IMR-90 (cell line): ENCODE measurements around the gene CA6. TPM values are rescaled to one million over a fixed set of nuclear protein-coding genes. Genes with fewer than 3 reads are reported as not detected.

Experiments
- ATAC-seq: fragments of 200-7000 bp; cut with Tn5 transposase; 2 replicates; pipeline ENCODE4 v1.9.1; 2020; ENCODE audit warnings: low read depth, mild to moderate bottlenecking, moderate library complexity
- BruUV-seq: library from RNA; stranded (reverse); fragments of 400-500 nt; replicated peaks from 2 replicates; lab custom pipeline; 2021; lab: Mats Ljungman, UMichigan
- CTCF ChIA-PET: fragments of 300-600 bp; formaldehyde crosslinking; extraction: SDS; loops from one replicate; lab custom pipeline; 2021; ENCODE audit warnings: antibody characterized with exemption; lab: Yijun Ruan, JAX
- POLR2A ChIA-PET: fragments of 300-600 bp; sonication (Branson Sonifier 250); formaldehyde crosslinking; loops from one replicate; lab custom pipeline; 2022; ENCODE audit warnings: antibody characterized with exemption; ENCODE audit not compliant: unreplicated experiment; lab: Charles Lee
- DNase-seq: peaks from one replicate; pipeline ENCODE4 v3.0.0; 2013
- H2AFZ ChIP-seq: replicated peaks from 2 replicates; pipeline ENCODE3; 2013; ENCODE audit warnings: low read length, mild to moderate bottlenecking; ENCODE audit not compliant: poor library complexity
- H2AK5ac ChIP-seq: 2 replicates; pipeline ENCODE4 v1.6.1; 2013; ENCODE audit warnings: low read depth, low read length, inconsistent platforms
- H2AK9ac ChIP-seq: replicated peaks from 2 replicates; pipeline ENCODE3; 2013; ENCODE audit warnings: mild to moderate bottlenecking, low read depth, low read length, moderate library complexity; ENCODE audit not compliant: poor library complexity
- H2BK120ac ChIP-seq: 2 replicates; pipeline ENCODE4 v1.6.1; 2013; ENCODE audit warnings: low read depth, low read length, inconsistent platforms
- H2BK15ac ChIP-seq: 3 replicates; pipeline ENCODE4 v1.6.1; 2013; ENCODE audit warnings: low read depth, low read length, inconsistent platforms
- H2BK20ac ChIP-seq: 2 replicates; pipeline ENCODE4 v1.6.1; 2013; ENCODE audit warnings: low read depth, mild to moderate bottlenecking, inconsistent platforms, low read length, moderate library complexity
- H2BK5ac ChIP-seq: 2 replicates; pipeline ENCODE4 v1.6.1; 2013; ENCODE audit warnings: mild to moderate bottlenecking, low read depth, low read length, inconsistent platforms; ENCODE audit not compliant: poor library complexity, severe bottlenecking
- H3K14ac ChIP-seq: replicated peaks from 2 replicates; pipeline ENCODE4 v1.6.1; 2013; ENCODE audit warnings: low read depth, low read length, inconsistent platforms
- H3K18ac ChIP-seq: 2 replicates; pipeline ENCODE4 v1.6.1; 2013; ENCODE audit warnings: low read depth, low read length, control low read depth
- H3K23ac ChIP-seq: 2 replicates; pipeline ENCODE4 v1.6.1; 2013; ENCODE audit warnings: low read depth, low read length, inconsistent platforms
- H3K27ac ChIP-seq: 2 replicates; pipeline ENCODE4 v1.5.1; 2013; ENCODE audit warnings: mild to moderate bottlenecking, control low read depth, low read length; ENCODE audit not compliant: insufficient read depth
- H3K27me3 ChIP-seq: 2 replicates; pipeline ENCODE4 v1.6.1; 2013; ENCODE audit warnings: low read length; ENCODE audit not compliant: control insufficient read depth, insufficient read depth
- H3K36me3 ChIP-seq: 2 replicates; pipeline ENCODE4 v1.6.1; 2013; ENCODE audit warnings: low read length, mixed read lengths; ENCODE audit not compliant: control insufficient read depth, insufficient read depth
- H3K4ac ChIP-seq: 2 replicates; pipeline ENCODE4 v1.6.1; 2013; ENCODE audit warnings: low read depth, low read length, inconsistent platforms
- H3K4me1 ChIP-seq: 2 replicates; pipeline ENCODE4 v1.6.1; 2013; ENCODE audit warnings: low read length, mixed read lengths; ENCODE audit not compliant: control insufficient read depth, insufficient read depth
- H3K4me2 ChIP-seq: 2 replicates; pipeline ENCODE4 v1.6.1; 2013; ENCODE audit warnings: low read depth, mild to moderate bottlenecking, control low read depth, low read length, moderate library complexity
- H3K4me3 ChIP-seq: 2 replicates; pipeline ENCODE4 v1.5.1; 2013; ENCODE audit warnings: low read depth, mild to moderate bottlenecking, control low read depth, low read length, moderate library complexity; ENCODE audit not compliant: insufficient read depth
- H3K56ac ChIP-seq: 2 replicates; pipeline ENCODE4 v1.6.1; 2013; ENCODE audit warnings: low read length, inconsistent platforms; ENCODE audit not compliant: insufficient read depth; ENCODE audit errors: extremely low read depth
- H3K79me1 ChIP-seq, 2 experiments: 2 replicates each; pipeline ENCODE4 v1.6.1; 2013; ENCODE audit warnings: low read length in 2 of 2, inconsistent platforms in 1 of 2, low read depth in 1 of 2
- H3K9ac ChIP-seq: 2 replicates; pipeline ENCODE4 v1.6.1; 2013; ENCODE audit warnings: low read depth, low read length, control low read depth
- H3K9me1 ChIP-seq: 2 replicates; pipeline ENCODE4 v1.6.1; 2013; ENCODE audit warnings: low read length, inconsistent platforms; ENCODE audit not compliant: insufficient read depth
- H3K9me3 ChIP-seq: 2 replicates; pipeline ENCODE4 v1.6.1; 2013; ENCODE audit warnings: low read length; ENCODE audit not compliant: control insufficient read depth, insufficient read depth
- H4K20me1 ChIP-seq: 2 replicates; pipeline ENCODE4 v1.6.1; 2013; ENCODE audit warnings: low read length, inconsistent platforms; ENCODE audit not compliant: insufficient read depth
- H4K5ac ChIP-seq: 2 replicates; pipeline ENCODE4 v1.6.1; 2013; ENCODE audit warnings: mild to moderate bottlenecking, low read depth, low read length, control low read depth
- H4K8ac ChIP-seq, 2 experiments: 2 replicates each; pipeline ENCODE4 v1.6.1; 2013; ENCODE audit warnings: low read depth in 2 of 2, low read length in 2 of 2, control low read depth in 1 of 2, inconsistent platforms in 1 of 2
- H4K91ac ChIP-seq: 2 replicates; pipeline ENCODE4 v1.6.1; 2013; ENCODE audit warnings: low read depth, low read length, inconsistent platforms; ENCODE audit not compliant: insufficient read depth
- BHLHE40 ChIP-seq: fragments of 150-350 bp; IDR thresholded peaks from 2 replicates; pipeline ENCODE4 v1.6.1; 2016; ENCODE audit warnings: mild to moderate bottlenecking, low read depth, low read length
- CEBPB ChIP-seq: IDR thresholded peaks from 2 replicates; pipeline ENCODE4 v1.6.1; 2012; ENCODE audit warnings: low read depth, low read length, improper control_type of control experiment
- CHD1 ChIP-seq: IDR thresholded peaks from 2 replicates; pipeline ENCODE4 v1.6.1; 2012; ENCODE audit warnings: low read depth, low read length, improper control_type of control experiment
- FOS ChIP-seq: fragments of 150-350 bp; IDR thresholded peaks from 2 replicates; pipeline ENCODE4 v1.6.1; 2016; ENCODE audit warnings: low read depth, low read length
- MAFK ChIP-seq: IDR thresholded peaks from 2 replicates; pipeline ENCODE4 v1.6.1; 2012; ENCODE audit warnings: low read depth, low read length, improper control_type of control experiment
- MAZ ChIP-seq: IDR thresholded peaks from 2 replicates; pipeline ENCODE4 v1.6.1; 2012; ENCODE audit warnings: low read depth, mild to moderate bottlenecking, low read length, improper control_type of control experiment, moderate library complexity, borderline replicate concordance
- MXI1 ChIP-seq: IDR thresholded peaks from 2 replicates; pipeline ENCODE4 v1.6.1; 2012; ENCODE audit warnings: low read depth, mild to moderate bottlenecking, low read length, moderate library complexity, borderline replicate concordance
- NFE2L2 ChIP-seq: fragments of 150-350 bp; IDR thresholded peaks from 2 replicates; pipeline ENCODE4 v1.6.1; 2016; ENCODE audit warnings: low read depth, mild to moderate bottlenecking, low read length
- POLR2A ChIP-seq: IDR thresholded peaks from 2 replicates; pipeline ENCODE4 v1.6.1; 2012; ENCODE audit warnings: mild to moderate bottlenecking, low read depth, low read length
- RAD21 ChIP-seq: IDR thresholded peaks from 2 replicates; pipeline ENCODE4 v1.6.1; 2012; ENCODE audit warnings: low read length, improper control_type of control experiment
- RCOR1 ChIP-seq: IDR thresholded peaks from 2 replicates; pipeline ENCODE4 v1.6.1; 2012; ENCODE audit warnings: mild to moderate bottlenecking, low read length, improper control_type of control experiment; ENCODE audit not compliant: insufficient replicate concordance
- RFX5 ChIP-seq: IDR thresholded peaks from 2 replicates; pipeline ENCODE4 v1.8.0; 2012; ENCODE audit warnings: low read depth, mild to moderate bottlenecking, low read length, moderate library complexity
- SMC3 ChIP-seq: fragments of 150-350 bp; IDR thresholded peaks from 2 replicates; pipeline ENCODE4 v1.6.1; 2016; ENCODE audit warnings: low read depth, mild to moderate bottlenecking, antibody characterized with exemption, low read length, moderate library complexity
- WGBS, 2 experiments: methylation state at CpG; one replicate each; pipeline versions ENCODE4 v1.1.5 to v1.1.7; 2013; ENCODE audit warnings: missing lambda C conversion rate in 2 of 2; ENCODE audit not compliant: insufficient read length in 1 of 2; ENCODE audit errors: extremely low coverage in 2 of 2; 5-methylcytosine and 5-hydroxymethylcytosine counted together
- dilution Hi-C: fragments of 300-500 bp; cut with HindIII; formaldehyde crosslinking; loops from one replicate; pipeline ENCODE4 v1.14.3; 2018; ENCODE audit warnings: low sequenced_read_pairs; ENCODE audit not compliant: unreplicated experiment
- in situ Hi-C: fragments of 300-500 bp; cut with MboI; formaldehyde crosslinking; loops from 3 replicates; pipeline ENCODE4 v1.14.3; 2019; ENCODE audit warnings: low sequenced_read_pairs, inconsistent platforms, mixed read lengths
- intact Hi-C: fragments of 100-400 bp; cut with micrococcal nuclease; formaldehyde crosslinking; loops from 2 replicates; pipeline ENCODE4 v1.10.0; 2022
- polyA plus RNA-seq, 3 experiments: library from polyadenylated mRNA; depleted of rRNA; stranded (reverse); fragments of >200 nt; gene quantifications; 2 replicates each; pipeline ENCODE4 v1.2.3, GENCODE V29; 2012; ENCODE audit warnings: low replicate concordance in 1 of 3
- total RNA-seq: library from RNA; depleted of rRNA; stranded (reverse); fragments of >200 nt; gene quantifications from 2 replicates; pipeline ENCODE4 v1.2.3, GENCODE V29; 2012
- TF ChIP-seq, protein P1 (sequence below): fragments of 150-350 bp; IDR thresholded peaks from 2 replicates; pipeline ENCODE4 v1.6.1; 2017; ENCODE audit warnings: mild to moderate bottlenecking, antibody characterized with exemption, low read length, low read depth
- TF ChIP-seq, protein P2 (sequence below): conservative IDR thresholded peaks from 2 replicates; pipeline ENCODE4 v1.5.1; 2012; ENCODE audit warnings: mild to moderate bottlenecking, low read depth, low read length, improper control_type of control experiment
- TF ChIP-seq, protein P3 (sequence below): fragments of 150-350 bp; IDR thresholded peaks from 2 replicates; pipeline ENCODE4 v1.6.1; 2016; ENCODE audit warnings: low read depth, mild to moderate bottlenecking, low read length, moderate library complexity, borderline replicate concordance

CA6 gene
- total and polyA plus RNA-seq, 2 of the 4 experiments (the other 2 are of a cell fraction), result not detected

DNA sequence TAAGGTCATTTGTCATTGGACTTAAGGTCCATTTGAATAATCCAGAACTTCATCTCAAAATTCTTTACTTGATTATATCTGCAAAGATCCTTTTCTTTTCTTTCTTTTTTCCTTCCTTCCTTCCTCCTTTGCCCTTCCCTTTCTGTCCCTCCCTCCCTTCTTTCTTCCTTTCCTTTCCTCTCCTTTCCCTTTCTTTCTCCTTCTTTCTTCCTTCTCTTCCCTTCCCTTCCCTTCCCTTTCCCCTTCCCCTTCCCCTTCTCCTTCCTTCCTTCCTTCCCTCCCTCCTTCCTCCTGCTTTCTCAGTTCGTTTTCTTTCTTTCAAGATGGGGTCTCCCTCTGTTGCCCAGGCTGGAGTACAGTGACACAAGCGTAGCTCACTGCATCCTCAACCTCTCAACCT lies 35.5 kb downstream of the CA6 start:
- in situ Hi-C loops, result no loop called here
- H3K4me2 ChIP-seq, result no peak overlapping the region
- no peak overlapping the region for H4K5ac ChIP-seq
- no peak overlapping the region for H2BK120ac ChIP-seq
- peaks cover 4% of the 10 kb centered on the region for H3K9me3 ChIP-seq
- no peak overlapping the region for H2AK5ac ChIP-seq
- no peaks in the 10 kb centered on the region; the same call in 1 of the 2 replicates for H3K4me1 ChIP-seq
- H3K79me1 ChIP-seq, result no peaks in the 10 kb centered on the region
- no peak overlapping the region for H3K9ac ChIP-seq
- ChIA-PET CTCF (no interaction called here), POLR2A (no interaction called here)
- no peak overlapping the region for H4K8ac ChIP-seq
- H3K14ac ChIP-seq, result no peak overlapping the region
- no peak overlapping the region for H3K27ac ChIP-seq
- H2AFZ ChIP-seq, result no peak overlapping the region
- WGBS, 2 experiments, result 36% methylated on average over 2 of the region's 2 CpGs; no CpG with 5 or more reads in 1 of the 2 experiments
- dilution Hi-C loops, result no loop called here
- TF ChIP-seq NFE2L2, result no peak
- no peak for TF ChIP-seq CEBPB
- TF ChIP-seq MAFK, result no peak
- TF ChIP-seq MAZ, result no peak
- TF ChIP-seq, protein P1, sequence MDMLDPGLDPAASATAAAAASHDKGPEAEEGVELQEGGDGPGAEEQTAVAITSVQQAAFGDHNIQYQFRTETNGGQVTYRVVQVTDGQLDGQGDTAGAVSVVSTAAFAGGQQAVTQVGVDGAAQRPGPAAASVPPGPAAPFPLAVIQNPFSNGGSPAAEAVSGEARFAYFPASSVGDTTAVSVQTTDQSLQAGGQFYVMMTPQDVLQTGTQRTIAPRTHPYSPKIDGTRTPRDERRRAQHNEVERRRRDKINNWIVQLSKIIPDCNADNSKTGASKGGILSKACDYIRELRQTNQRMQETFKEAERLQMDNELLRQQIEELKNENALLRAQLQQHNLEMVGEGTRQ, result no peak
- no peak for TF ChIP-seq FOS
- TF ChIP-seq RAD21, result no peak
- no peak for TF ChIP-seq POLR2A
- TF ChIP-seq RCOR1, result no peak
- TF ChIP-seq, protein P2, sequence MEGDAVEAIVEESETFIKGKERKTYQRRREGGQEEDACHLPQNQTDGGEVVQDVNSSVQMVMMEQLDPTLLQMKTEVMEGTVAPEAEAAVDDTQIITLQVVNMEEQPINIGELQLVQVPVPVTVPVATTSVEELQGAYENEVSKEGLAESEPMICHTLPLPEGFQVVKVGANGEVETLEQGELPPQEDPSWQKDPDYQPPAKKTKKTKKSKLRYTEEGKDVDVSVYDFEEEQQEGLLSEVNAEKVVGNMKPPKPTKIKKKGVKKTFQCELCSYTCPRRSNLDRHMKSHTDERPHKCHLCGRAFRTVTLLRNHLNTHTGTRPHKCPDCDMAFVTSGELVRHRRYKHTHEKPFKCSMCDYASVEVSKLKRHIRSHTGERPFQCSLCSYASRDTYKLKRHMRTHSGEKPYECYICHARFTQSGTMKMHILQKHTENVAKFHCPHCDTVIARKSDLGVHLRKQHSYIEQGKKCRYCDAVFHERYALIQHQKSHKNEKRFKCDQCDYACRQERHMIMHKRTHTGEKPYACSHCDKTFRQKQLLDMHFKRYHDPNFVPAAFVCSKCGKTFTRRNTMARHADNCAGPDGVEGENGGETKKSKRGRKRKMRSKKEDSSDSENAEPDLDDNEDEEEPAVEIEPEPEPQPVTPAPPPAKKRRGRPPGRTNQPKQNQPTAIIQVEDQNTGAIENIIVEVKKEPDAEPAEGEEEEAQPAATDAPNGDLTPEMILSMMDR, result no peak
- TF ChIP-seq CHD1, result no peak
- no peak for TF ChIP-seq MXI1
- no peak for TF ChIP-seq RFX5
- TF ChIP-seq, protein P3, sequence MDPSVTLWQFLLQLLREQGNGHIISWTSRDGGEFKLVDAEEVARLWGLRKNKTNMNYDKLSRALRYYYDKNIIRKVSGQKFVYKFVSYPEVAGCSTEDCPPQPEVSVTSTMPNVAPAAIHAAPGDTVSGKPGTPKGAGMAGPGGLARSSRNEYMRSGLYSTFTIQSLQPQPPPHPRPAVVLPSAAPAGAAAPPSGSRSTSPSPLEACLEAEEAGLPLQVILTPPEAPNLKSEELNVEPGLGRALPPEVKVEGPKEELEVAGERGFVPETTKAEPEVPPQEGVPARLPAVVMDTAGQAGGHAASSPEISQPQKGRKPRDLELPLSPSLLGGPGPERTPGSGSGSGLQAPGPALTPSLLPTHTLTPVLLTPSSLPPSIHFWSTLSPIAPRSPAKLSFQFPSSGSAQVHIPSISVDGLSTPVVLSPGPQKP, result no peak
- TF ChIP-seq SMC3, result no peak
- TF ChIP-seq BHLHE40, result no peak
- no TSS peak for BruUV-seq
- 0 out of 2 replicates have a peak, but pooled peaks cover 5% of the 10 kb centered on the region for H3K9me1 ChIP-seq
- no peak overlapping the region for H2AK9ac ChIP-seq
- H3K36me3 ChIP-seq, result no peaks in the 10 kb centered on the region
- no peak overlapping the region for H2BK20ac ChIP-seq
- H4K91ac ChIP-seq, result no peak overlapping the region
- no peak overlapping the region for H3K4me3 ChIP-seq
- peaks cover 1% of the 10 kb centered on the region; the same call in 1 of the 2 replicates for H3K27me3 ChIP-seq
- ATAC-seq, result no peak
- H2BK5ac ChIP-seq, result no peak overlapping the region
- no peaks in the 10 kb centered on the region for H4K20me1 ChIP-seq
- H3K18ac ChIP-seq, result no peak overlapping the region
- intact Hi-C loops, result no loop called here
- H3K23ac ChIP-seq, result no peak overlapping the region
- no peak for DNase-seq
- H3K4ac ChIP-seq, result no peak overlapping the region
- no peak overlapping the region for H2BK15ac ChIP-seq
- no peak overlapping the region for H3K56ac ChIP-seq
